HEK293 (cell line): ENCODE data around the gene ZNF747.

Source experiments
- CTCF ChIA-PET: fragments of 350-600 bp; formaldehyde crosslinking; extraction: SDS; loops from one replicate; lab custom pipeline; 2021; ENCODE audit warnings: antibody characterized with exemption; lab: Yijun Ruan, JAX
- POLR2A ChIA-PET: fragments of 300-600 bp; formaldehyde crosslinking; extraction: SDS; loops from one replicate; lab custom pipeline; 2020; ENCODE audit warnings: antibody characterized with exemption, inconsistent platforms; lab: Yijun Ruan, JAX
- H3K27ac ChIP-seq: fragments of 200-500 bp; sonication (Bioruptor generic); 2 replicates; pipeline ENCODE4 v1.5.1; 2014; ENCODE audit warnings: low read depth, low read length, control low read depth, inconsistent platforms; ENCODE audit errors: extremely low read depth
- H3K36me3 ChIP-seq, 2 experiments: fragments of 200-500 bp in 1 of 2; sonication (Bioruptor generic) in 1 of 2; 1 replicate in 1 of 2; 2 replicates in 1 of 2; pipeline ENCODE4 v1.5.1; 2014 to 2017; ENCODE audit warnings: inconsistent platforms in 2 of 2, low read length in 2 of 2; ENCODE audit not compliant: control insufficient read depth in 2 of 2, insufficient read depth in 1 of 2
- H3K4me1 ChIP-seq: fragments of 200-500 bp; sonication (Bioruptor generic); 2 replicates; pipeline ENCODE4 v1.5.1; 2014; ENCODE audit warnings: mild to moderate bottlenecking, low read length, inconsistent platforms; ENCODE audit not compliant: control insufficient read depth, insufficient read depth
- H3K4me3 ChIP-seq: 2 replicates; pipeline ENCODE4 v1.5.1; 2011; ENCODE audit warnings: low read depth, mild to moderate bottlenecking, control low read depth, low read length, moderate library complexity
- H3K9me3 ChIP-seq: fragments of 200-500 bp; sonication (Bioruptor generic); 2 replicates; pipeline ENCODE4 v1.5.1; 2014; ENCODE audit warnings: low read depth, low read length, inconsistent platforms; ENCODE audit not compliant: control insufficient read depth, insufficient read depth
- FEZF1 ChIP-seq: fragments of 450-650 bp; formaldehyde crosslinking; IDR thresholded peaks from 2 replicates; pipeline ENCODE4 v1.5.1; 2016; ENCODE audit warnings: missing biosample characterization, missing genetic modification characterization
- KLF10 ChIP-seq: fragments of 450-650 bp; IDR thresholded peaks from 2 replicates; pipeline ENCODE4 v1.5.1; 2018; ENCODE audit warnings: missing biosample characterization, mild to moderate bottlenecking, missing genetic modification characterization
- KLF7 ChIP-seq: fragments of 450-650 bp; formaldehyde crosslinking; IDR thresholded peaks from 2 replicates; pipeline ENCODE4 v1.5.1; 2016; ENCODE audit warnings: missing biosample characterization, missing genetic modification characterization, borderline replicate concordance
- OVOL3 ChIP-seq: fragments of 450-650 bp; formaldehyde crosslinking; IDR thresholded peaks from 2 replicates; pipeline ENCODE4 v1.5.1; 2016; ENCODE audit warnings: missing biosample characterization, missing genetic modification characterization
- TRIM28 ChIP-seq: IDR thresholded peaks from 2 replicates; pipeline ENCODE4 v1.6.1; 2011; ENCODE audit warnings: low read length, control low read depth, borderline replicate concordance
- ZBTB8A ChIP-seq: fragments of 450-650 bp; formaldehyde crosslinking; IDR thresholded peaks from 2 replicates; pipeline ENCODE4 v1.5.1; 2016; ENCODE audit warnings: missing biosample characterization, missing genetic modification characterization
- ZEB2 ChIP-seq: fragments of 450-650 bp; formaldehyde crosslinking; IDR thresholded peaks from 2 replicates; pipeline ENCODE4 v1.5.1; 2016; ENCODE audit warnings: missing biosample characterization, missing genetic modification characterization
- ZNF114 ChIP-seq: fragments of 450-650 bp; formaldehyde crosslinking; IDR thresholded peaks from 2 replicates; pipeline ENCODE4 v1.5.0; 2017; ENCODE audit warnings: missing biosample characterization, missing genetic modification characterization
- ZNF157 ChIP-seq: fragments of 450-650 bp; formaldehyde crosslinking; IDR thresholded peaks from 2 replicates; pipeline ENCODE4 v1.5.1; 2016; ENCODE audit warnings: missing biosample characterization, missing genetic modification characterization
- ZNF2 ChIP-seq: fragments of 450-650 bp; formaldehyde crosslinking; IDR thresholded peaks from 2 replicates; pipeline ENCODE4 v1.5.1; 2016; ENCODE audit warnings: missing biosample characterization, missing genetic modification characterization
- ZNF335 ChIP-seq: fragments of 450-650 bp; formaldehyde crosslinking; conservative IDR thresholded peaks from 2 replicates; pipeline ENCODE4 v1.5.1; 2016; ENCODE audit warnings: missing biosample characterization, missing genetic modification characterization
- ZNF341 ChIP-seq: fragments of 450-650 bp; formaldehyde crosslinking; IDR thresholded peaks from 2 replicates; pipeline ENCODE4; 2016; ENCODE audit warnings: low read depth, missing biosample characterization, missing genetic modification characterization
- ZNF350 ChIP-seq: fragments of 450-650 bp; formaldehyde crosslinking; IDR thresholded peaks from 2 replicates; pipeline ENCODE4 v1.5.0; 2017; ENCODE audit warnings: missing biosample characterization, mild to moderate bottlenecking, missing genetic modification characterization
- ZNF433 ChIP-seq: fragments of 450-650 bp; formaldehyde crosslinking; IDR thresholded peaks from 2 replicates; pipeline ENCODE4 v1.5.1; 2016; ENCODE audit warnings: missing biosample characterization, missing genetic modification characterization, low read depth
- ZNF600 ChIP-seq: fragments of 450-650 bp; formaldehyde crosslinking; IDR thresholded peaks from 2 replicates; pipeline ENCODE4 v1.5.1; 2016; ENCODE audit warnings: missing biosample characterization, missing genetic modification characterization
- ZNF629 ChIP-seq: fragments of 450-650 bp; formaldehyde crosslinking; IDR thresholded peaks from 2 replicates; pipeline ENCODE4 v1.5.1; 2017; ENCODE audit warnings: missing biosample characterization, missing genetic modification characterization
- ZNF660 ChIP-seq: fragments of 450-650 bp; IDR thresholded peaks from 2 replicates; pipeline ENCODE4 v1.5.1; 2018; ENCODE audit warnings: missing biosample characterization, mild to moderate bottlenecking, missing genetic modification characterization
- ZNF776 ChIP-seq: fragments of 450-650 bp; formaldehyde crosslinking; IDR thresholded peaks from 2 replicates; pipeline ENCODE4 v1.5.0; 2017; ENCODE audit warnings: missing biosample characterization, missing genetic modification characterization, borderline replicate concordance
- ZSCAN30 ChIP-seq: fragments of 450-650 bp; IDR thresholded peaks from 2 replicates; pipeline ENCODE4 v1.5.1; 2018; ENCODE audit warnings: missing biosample characterization, mild to moderate bottlenecking, missing genetic modification characterization, moderate library complexity
- TF ChIP-seq, protein P1 (sequence below): fragments of 450-650 bp; formaldehyde crosslinking; IDR thresholded peaks from 2 replicates; pipeline ENCODE4 v1.5.1; 2016; ENCODE audit warnings: missing biosample characterization, missing genetic modification characterization
- TF ChIP-seq, protein P2 (sequence below): sonication (generic); formaldehyde crosslinking; IDR thresholded peaks from 2 replicates; pipeline ENCODE4 v1.8.1; 2022; ENCODE audit warnings: mild to moderate bottlenecking, moderate library complexity, missing genetic modification reagents
- TF ChIP-seq, protein P3 (sequence below): fragments of 450-650 bp; formaldehyde crosslinking; IDR thresholded peaks from 2 replicates; pipeline ENCODE4 v1.5.1; 2017; ENCODE audit warnings: missing biosample characterization, mild to moderate bottlenecking, missing genetic modification characterization, moderate library complexity
- TF ChIP-seq, protein P4 (sequence below): fragments of 450-650 bp; formaldehyde crosslinking; IDR thresholded peaks from 2 replicates; pipeline ENCODE4 v1.5.1; 2016; ENCODE audit warnings: missing biosample characterization, missing genetic modification characterization

Gene ZNF747

DNA sequence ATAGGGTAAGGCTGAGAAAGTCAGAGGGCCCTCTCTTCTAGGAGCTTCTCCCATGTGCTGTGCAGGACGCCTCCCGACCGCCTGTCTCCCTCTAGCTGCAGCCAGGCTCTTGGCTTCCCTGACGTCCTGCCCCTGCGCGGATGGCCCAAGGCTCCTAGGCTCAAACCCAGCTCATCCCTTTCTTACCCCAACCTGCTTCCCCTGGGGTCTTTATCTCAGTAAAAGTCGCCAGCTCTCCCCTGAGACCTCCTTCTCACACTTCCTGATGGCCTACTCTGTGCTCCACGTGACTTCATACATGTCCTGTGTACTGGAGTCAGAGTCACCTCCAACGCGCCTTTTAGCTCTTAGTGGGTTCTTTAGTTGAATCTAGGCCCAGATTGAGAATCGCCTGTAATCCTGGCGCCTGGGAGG is 1.1 kb upstream of the ZNF747 start (continued):
- TF ChIP-seq ZNF776 (no peak), ZNF629 (tag by site-specific recombination) (no peak), ZNF600 (peak; percentile 97), FEZF1 (tag by site-specific recombination) (no peak), ZNF433 (no peak), ZBTB8A (no peak), TRIM28 (no peak), ZNF157 (tag by site-specific recombination) (no peak), ZNF660 (0 out of 2 replicates have a peak, but pooled peaks have one; percentile 17)
- TF ChIP-seq, protein P1, sequence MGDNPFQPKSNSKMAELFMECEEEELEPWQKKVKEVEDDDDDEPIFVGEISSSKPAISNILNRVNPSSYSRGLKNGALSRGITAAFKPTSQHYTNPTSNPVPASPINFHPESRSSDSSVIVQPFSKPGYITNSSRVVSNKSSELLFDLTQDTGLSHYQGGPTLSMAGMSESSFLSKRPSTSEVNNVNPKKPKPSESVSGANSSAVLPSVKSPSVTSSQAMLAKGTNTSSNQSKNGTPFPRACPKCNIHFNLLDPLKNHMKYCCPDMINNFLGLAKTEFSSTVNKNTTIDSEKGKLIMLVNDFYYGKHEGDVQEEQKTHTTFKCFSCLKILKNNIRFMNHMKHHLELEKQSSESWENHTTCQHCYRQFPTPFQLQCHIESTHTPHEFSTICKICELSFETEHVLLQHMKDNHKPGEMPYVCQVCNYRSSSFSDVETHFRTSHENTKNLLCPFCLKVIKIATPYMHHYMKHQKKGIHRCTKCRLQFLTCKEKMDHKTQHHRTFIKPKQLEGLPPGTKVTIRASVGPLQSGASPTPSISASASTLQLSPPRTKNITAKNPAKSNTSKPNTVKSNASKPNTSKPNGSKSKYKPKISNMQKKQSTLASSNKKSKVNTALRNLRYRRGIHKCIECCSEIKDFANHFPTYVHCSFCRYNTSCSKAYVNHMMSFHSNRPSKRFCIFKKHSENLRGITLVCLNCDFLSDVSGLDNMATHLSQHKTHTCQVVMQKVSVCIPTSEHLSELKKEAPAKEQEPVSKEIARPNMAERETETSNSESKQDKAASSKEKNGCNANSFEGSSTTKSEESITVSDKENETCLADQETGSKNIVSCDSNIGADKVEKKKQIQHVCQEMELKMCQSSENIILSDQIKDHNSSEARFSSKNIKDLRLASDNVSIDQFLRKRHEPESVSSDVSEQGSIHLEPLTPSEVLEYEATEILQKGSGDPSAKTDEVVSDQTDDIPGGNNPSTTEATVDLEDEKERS, result no peak
- TF ChIP-seq, all 188 proteins: peak for 13

DNA sequence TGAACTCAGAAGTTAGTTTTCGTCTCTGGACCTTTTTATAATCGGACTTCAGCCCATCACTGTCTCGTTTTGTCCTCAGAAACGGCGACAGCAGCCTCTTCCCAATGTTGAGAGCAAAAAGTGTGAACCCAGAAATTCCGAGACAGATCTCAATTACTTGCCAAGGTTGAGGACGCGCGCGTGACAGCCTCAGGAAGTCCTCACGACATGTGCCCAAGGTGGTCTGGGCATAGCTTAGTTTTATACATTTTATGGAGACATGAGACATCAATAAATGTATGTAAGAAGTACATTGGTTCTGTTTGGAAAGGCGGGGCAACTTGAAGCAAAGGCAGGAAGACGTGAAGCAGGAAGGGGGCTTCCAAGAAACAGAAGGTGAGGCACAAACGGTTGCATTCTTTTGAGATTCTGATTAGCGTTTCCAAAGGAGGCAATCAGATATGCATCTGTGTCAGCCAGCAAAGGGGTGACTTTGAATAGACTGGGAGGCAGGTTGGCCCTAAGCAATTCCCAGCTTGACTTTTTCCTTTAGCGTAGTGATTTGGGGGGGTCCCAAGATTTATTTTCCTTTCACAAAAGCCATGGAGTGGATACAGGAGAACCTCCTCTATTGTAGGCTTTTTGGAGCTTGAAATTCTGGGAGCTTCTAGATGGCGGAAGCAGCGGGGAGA is 583 bp upstream of the ZNF747 start:
- Histone ChIP-seq H3K4me3 (peak overlapping the region; percentile 59), H3K36me3 (peaks cover 6 to 30% of the 10 kb centered on the region in 2 experiments; a peak in 2 of 3 replicates), H3K4me1 (peaks cover 2% of the 10 kb centered on the region; the same call in 1 of the 2 replicates), H3K9me3 (no peaks in the 10 kb centered on the region)
- CTCF ChIA-PET, result interaction anchor here (0.8 to 2.9 kb wide), 14 partner anchors 10 to 124 kb away, joined by 3 to 11 read pairs (median 4); partner anchors contain the start of genes DCTPP1, ZNF688 and ZNF764
- peak; percentile 60; the same call in 1 of the 2 replicates for TF ChIP-seq ZNF335 (tag by site-specific recombination)
- 0 out of 2 replicates have a peak, but pooled peaks have one; percentile 11 for TF ChIP-seq ZNF629 (tag by site-specific recombination)
- TF ChIP-seq ZNF600, result peak; percentile 37; the same call in 1 of the 2 replicates
- TF ChIP-seq ZNF2 (tag by site-specific recombination), result 0 out of 2 replicates have a peak, but pooled peaks have one; percentile 11
- peak; percentile 75 for TF ChIP-seq ZEB2
- TF ChIP-seq, protein P2, sequence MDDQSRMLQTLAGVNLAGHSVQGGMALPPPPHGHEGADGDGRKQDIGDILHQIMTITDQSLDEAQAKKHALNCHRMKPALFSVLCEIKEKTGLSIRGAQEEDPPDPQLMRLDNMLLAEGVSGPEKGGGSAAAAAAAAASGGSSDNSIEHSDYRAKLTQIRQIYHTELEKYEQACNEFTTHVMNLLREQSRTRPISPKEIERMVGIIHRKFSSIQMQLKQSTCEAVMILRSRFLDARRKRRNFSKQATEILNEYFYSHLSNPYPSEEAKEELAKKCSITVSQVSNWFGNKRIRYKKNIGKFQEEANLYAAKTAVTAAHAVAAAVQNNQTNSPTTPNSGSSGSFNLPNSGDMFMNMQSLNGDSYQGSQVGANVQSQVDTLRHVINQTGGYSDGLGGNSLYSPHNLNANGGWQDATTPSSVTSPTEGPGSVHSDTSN (CRISPR knock-in tag), result 0 out of 2 replicates have a peak, but pooled peaks have one; percentile 11
- no peak for TF ChIP-seq OVOL3 (tag by site-specific recombination)
- TF ChIP-seq, protein P3, sequence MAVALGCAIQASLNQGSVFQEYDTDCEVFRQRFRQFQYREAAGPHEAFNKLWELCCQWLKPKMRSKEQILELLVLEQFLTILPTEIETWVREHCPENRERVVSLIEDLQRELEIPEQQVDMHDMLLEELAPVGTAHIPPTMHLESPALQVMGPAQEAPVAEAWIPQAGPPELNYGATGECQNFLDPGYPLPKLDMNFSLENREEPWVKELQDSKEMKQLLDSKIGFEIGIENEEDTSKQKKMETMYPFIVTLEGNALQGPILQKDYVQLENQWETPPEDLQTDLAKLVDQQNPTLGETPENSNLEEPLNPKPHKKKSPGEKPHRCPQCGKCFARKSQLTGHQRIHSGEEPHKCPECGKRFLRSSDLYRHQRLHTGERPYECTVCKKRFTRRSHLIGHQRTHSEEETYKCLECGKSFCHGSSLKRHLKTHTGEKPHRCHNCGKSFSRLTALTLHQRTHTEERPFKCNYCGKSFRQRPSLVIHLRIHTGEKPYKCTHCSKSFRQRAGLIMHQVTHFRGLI (tag by site-specific recombination), result 0 out of 2 replicates have a peak, but pooled peaks have one; percentile 11
- 0 out of 2 replicates have a peak, but pooled peaks have one; percentile 26 for TF ChIP-seq ZNF341
- no peak for TF ChIP-seq ZNF350 (tag by site-specific recombination)
- no peak for TF ChIP-seq ZNF114 (tag by site-specific recombination)
- TF ChIP-seq KLF10 (tag by site-specific recombination), result 0 out of 2 replicates have a peak, but pooled peaks have one; percentile 11
- TF ChIP-seq KLF7 (tag by site-specific recombination), result no peak
- 0 out of 2 replicates have a peak, but pooled peaks have one; percentile 6 for TF ChIP-seq ZSCAN30 (tag by site-specific recombination)
- TF ChIP-seq, protein P4, sequence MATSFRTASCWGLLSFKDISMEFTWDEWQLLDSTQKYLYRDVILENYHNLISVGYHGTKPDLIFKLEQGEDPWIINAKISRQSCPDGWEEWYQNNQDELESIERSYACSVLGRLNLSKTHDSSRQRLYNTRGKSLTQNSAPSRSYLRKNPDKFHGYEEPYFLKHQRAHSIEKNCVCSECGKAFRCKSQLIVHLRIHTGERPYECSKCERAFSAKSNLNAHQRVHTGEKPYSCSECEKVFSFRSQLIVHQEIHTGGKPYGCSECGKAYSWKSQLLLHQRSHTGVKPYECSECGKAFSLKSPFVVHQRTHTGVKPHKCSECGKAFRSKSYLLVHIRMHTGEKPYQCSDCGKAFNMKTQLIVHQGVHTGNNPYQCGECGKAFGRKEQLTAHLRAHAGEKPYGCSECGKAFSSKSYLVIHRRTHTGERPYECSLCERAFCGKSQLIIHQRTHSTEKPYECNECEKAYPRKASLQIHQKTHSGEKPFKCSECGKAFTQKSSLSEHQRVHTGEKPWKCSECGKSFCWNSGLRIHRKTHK (tag by site-specific recombination), result 0 out of 2 replicates have a peak, but pooled peaks have one; percentile 10
- TF ChIP-seq ZBTB8A, result peak; percentile 16
- TF ChIP-seq, all 188 proteins: peak for 12
- POLR2A ChIA-PET, result interaction anchor here (0.9 to 3.7 kb wide), 16 partner anchors 8 to 123 kb away, joined by 3 to 69 read pairs (median 6); partner anchors contain the start of genes DCTPP1, FBRS, SEPHS2 and ZNF688
- H3K27ac ChIP-seq, result peak overlapping the region; percentile 91; the same call in 1 of the 2 replicates
